ENCODE measurements around the gene CALN1. TPM values are rescaled to one million over a fixed set of nuclear protein-coding genes. Genes with fewer than 3 reads are reported as not detected.

CALN1 gene
- total and polyA plus RNA-seq, 4 donors, result 0.14 to 0.84 (median 0.24) TPM

GRCh38 chr7:72019436-72019835 is 392.7 kb downstream of the CALN1 start:
- Histone ChIP-seq H3K27me3 (ENCODE audit: control insufficient read depth in 4 of 4, insufficient read depth in 4 of 4, low read length in 3 of 4) (no peaks in the 10 kb centered on the region), H3K27ac (ENCODE audit: low read depth in 1 of 2, low read length in 2 of 2) (no peak overlapping the region), H3K4me1 (ENCODE audit: control insufficient read depth in 4 of 4, insufficient read depth in 4 of 4, low read length in 3 of 4) (no peaks in the 10 kb centered on the region), H3K9ac (ENCODE audit: low read depth in 1 of 2, low read length in 2 of 2) (no peak overlapping the region), H3K9me3 (ENCODE audit: control insufficient read depth in 4 of 4, low read length in 3 of 4) (peaks cover 0 to 6% (median 4%) of the 10 kb centered on the region in 4 donors), H3K36me3 (ENCODE audit: control insufficient read depth in 4 of 4, insufficient read depth in 3 of 4, low read depth in 1 of 4, low read length in 3 of 4) (no peaks in the 10 kb centered on the region), H3K4me3 (ENCODE audit: low read depth in 1 of 3, low read length in 3 of 3) (no peak overlapping the region)
- 97% methylated on average over 2 of the region's 2 CpGs for WGBS
- no peak for DNase-seq (ENCODE audit: low spot score)
- no peak for TF ChIP-seq FOXA1 (IDR thresholded peaks at IDR 0.05)
- TF ChIP-seq ATF3 (IDR thresholded peaks at IDR 0.05), result no peak
- TF ChIP-seq YY1 (IDR thresholded peaks at IDR 0.05), result no peak
- no peak for TF ChIP-seq FOXA2 (IDR thresholded peaks at IDR 0.05)
- no peak for TF ChIP-seq MAX (IDR thresholded peaks at IDR 0.05)
- no peak for TF ChIP-seq EGR1 (IDR thresholded peaks at IDR 0.05; ENCODE audit: low read depth in 2 of 2)
- TF ChIP-seq JUND (IDR thresholded peaks at IDR 0.05), result no peak
- no peak for TF ChIP-seq HNF4G (IDR thresholded peaks at IDR 0.05)
- TF ChIP-seq RAD21 (IDR thresholded peaks at IDR 0.05), result no peak
- TF ChIP-seq ZBTB33 (IDR thresholded peaks at IDR 0.05), result no peak
- no peak for TF ChIP-seq GABPA (IDR thresholded peaks at IDR 0.05 in 1 of 2, conservative IDR thresholded peaks at IDR 0.05 in 1 of 2)
- TF ChIP-seq REST (IDR thresholded peaks at IDR 0.05), result no peak

GRCh38 chr7:72017756-72018155 is 394.4 kb downstream of the CALN1 start:
- no peaks in the 10 kb centered on the region for H3K27me3 ChIP-seq (ENCODE audit: control insufficient read depth in 4 of 4, insufficient read depth in 4 of 4, low read length in 3 of 4)
- peaks cover 0 to 6% (median 4%) of the 10 kb centered on the region in 4 donors for H3K9me3 ChIP-seq (ENCODE audit: control insufficient read depth in 4 of 4, low read length in 3 of 4)
- no peaks in the 10 kb centered on the region for H3K36me3 ChIP-seq (ENCODE audit: control insufficient read depth in 4 of 4, insufficient read depth in 3 of 4, low read depth in 1 of 4, low read length in 3 of 4)
- H3K4me3 ChIP-seq (ENCODE audit: low read depth in 1 of 3, low read length in 3 of 3), result no peak overlapping the region
- H3K9ac ChIP-seq (ENCODE audit: low read depth in 1 of 2, low read length in 2 of 2), result no peak overlapping the region
- WGBS, result 85% methylated on average over 6 of the region's 6 CpGs
- DNase-seq (ENCODE audit: low spot score), result no peak
- no peaks in the 10 kb centered on the region for H3K4me1 ChIP-seq (ENCODE audit: control insufficient read depth in 4 of 4, insufficient read depth in 4 of 4, low read length in 3 of 4)
- H3K27ac ChIP-seq (ENCODE audit: low read depth in 1 of 2, low read length in 2 of 2), result no peak overlapping the region
- no peak for TF ChIP-seq HNF4A (conservative IDR thresholded peaks at IDR 0.05)
- no peak for TF ChIP-seq YY1 (IDR thresholded peaks at IDR 0.05)
- TF ChIP-seq GABPA (IDR thresholded peaks at IDR 0.05 in 1 of 2, conservative IDR thresholded peaks at IDR 0.05 in 1 of 2), result no peak
- no peak for TF ChIP-seq EGR1 (IDR thresholded peaks at IDR 0.05; ENCODE audit: low read depth in 2 of 2)
- TF ChIP-seq RAD21 (IDR thresholded peaks at IDR 0.05), result no peak
- TF ChIP-seq FOXA1 (IDR thresholded peaks at IDR 0.05), result no peak
- no peak for TF ChIP-seq SP1 (IDR thresholded peaks at IDR 0.05)
- TF ChIP-seq CTCF (IDR thresholded peaks at IDR 0.05; ENCODE audit: low read depth, low read length, missing input control), result no peak
- no peak for TF ChIP-seq REST (IDR thresholded peaks at IDR 0.05)
- no peak for TF ChIP-seq TAF1 (conservative IDR thresholded peaks at IDR 0.05)
- no peak for TF ChIP-seq FOXA2 (IDR thresholded peaks at IDR 0.05)
- no peak for TF ChIP-seq NR2F2 (IDR thresholded peaks at IDR 0.05)
- TF ChIP-seq MAX (IDR thresholded peaks at IDR 0.05), result no peak
- TF ChIP-seq ATF3 (IDR thresholded peaks at IDR 0.05), result no peak
- no peak for TF ChIP-seq RXRA (IDR thresholded peaks at IDR 0.05)

Measured in liver (tissue), 9 donors.